GM23248 (cell line): ENCODE results near the gene TEAD1. TPM values are rescaled to one million over a fixed set of nuclear protein-coding genes. Genes with fewer than 3 reads are reported as not detected.

Source experiments
- DNase-seq: peaks from one replicate; pipeline ENCODE4 v3.0.0-alpha.2; 2015
- H2AFZ ChIP-seq: fragments of 200-600 bp; sonication (generic); 2 replicates; pipeline ENCODE4 v1.6.1; 2016; ENCODE audit warnings: antibody characterized with exemption
- H3F3A ChIP-seq: fragments of 200-600 bp; sonication (generic); 2 replicates; pipeline ENCODE4 v1.6.1; 2016; ENCODE audit warnings: mild to moderate bottlenecking, antibody characterized with exemption, mixed run types; ENCODE audit not compliant: insufficient read depth
- H3K27ac ChIP-seq: fragments of 200-600 bp; sonication (generic); 2 replicates; pipeline ENCODE4 v1.5.1; 2016; ENCODE audit warnings: mild to moderate bottlenecking
- H3K27me3 ChIP-seq: fragments of 200-600 bp; sonication (generic); replicated peaks from 2 replicates; pipeline ENCODE4 v1.6.1; 2016; ENCODE audit warnings: mild to moderate bottlenecking; ENCODE audit not compliant: insufficient read depth
- H3K36me3 ChIP-seq: fragments of 200-600 bp; sonication (generic); 2 replicates; pipeline ENCODE4 v1.6.1; 2016; ENCODE audit warnings: low read depth, mild to moderate bottlenecking
- H3K4me1 ChIP-seq: fragments of 200-600 bp; sonication (generic); 2 replicates; pipeline ENCODE4 v1.6.1; 2016; ENCODE audit warnings: mild to moderate bottlenecking; ENCODE audit not compliant: insufficient read depth
- H3K4me2 ChIP-seq: fragments of 200-600 bp; sonication (generic); one replicate; pipeline ENCODE4 v1.6.1; 2016; ENCODE audit warnings: mild to moderate bottlenecking; ENCODE audit not compliant: unreplicated experiment
- H3K4me3 ChIP-seq: fragments of 200-600 bp; sonication (generic); 2 replicates; pipeline ENCODE4 v1.5.1; 2016; ENCODE audit warnings: mild to moderate bottlenecking
- H3K79me2 ChIP-seq: fragments of 200-600 bp; sonication (generic); 2 replicates; pipeline ENCODE4 v1.6.1; 2016; ENCODE audit warnings: mild to moderate bottlenecking; ENCODE audit not compliant: insufficient read depth
- H3K9ac ChIP-seq: fragments of 200-600 bp; sonication (generic); 2 replicates; pipeline ENCODE4 v1.6.1; 2016; ENCODE audit warnings: mild to moderate bottlenecking
- H3K9me2 ChIP-seq: fragments of 200-600 bp; sonication (generic); 2 replicates; pipeline ENCODE4 v1.6.1; 2016; ENCODE audit warnings: mixed run types, mild to moderate bottlenecking, moderate library complexity; ENCODE audit not compliant: insufficient read depth
- H3K9me3 ChIP-seq: fragments of 200-600 bp; sonication (generic); one replicate; pipeline ENCODE4 v1.6.1; 2017; ENCODE audit warnings: low read depth
- H4K20me1 ChIP-seq: fragments of 200-600 bp; sonication (generic); 2 replicates; pipeline ENCODE4 v1.6.0; 2016; ENCODE audit not compliant: insufficient read depth
- EZH2 ChIP-seq: fragments of 200-600 bp; sonication (generic); IDR thresholded peaks from 2 replicates; pipeline ENCODE4 v1.6.1; 2018; ENCODE audit warnings: antibody characterized with exemption, mild to moderate bottlenecking; ENCODE audit not compliant: insufficient read depth, poor library complexity, severe bottlenecking
- EZH2phosphoT487 ChIP-seq: fragments of 200-600 bp; sonication (generic); IDR thresholded peaks from 2 replicates; pipeline ENCODE4 v1.6.1; 2018; ENCODE audit warnings: antibody characterized with exemption, moderate library complexity, mild to moderate bottlenecking, low read depth; ENCODE audit not compliant: insufficient read depth
- WGBS, 2 experiments: methylation state at CpG; one replicate each; pipeline ENCODE4 v1.1.6; 2015 to 2017; ENCODE audit warnings: low lambda C conversion rate in 2 of 2, low coverage in 1 of 2; ENCODE audit errors: missing lambda C conversion rate in 2 of 2; 5-methylcytosine and 5-hydroxymethylcytosine counted together
- in situ Hi-C: fragments of 300-500 bp; cut with MboI; formaldehyde crosslinking; loops from 2 replicates; pipeline ENCODE4 v1.15.0; 2020
- polyA plus RNA-seq: library from polyadenylated mRNA; unstranded; fragments of >200 nt; fragmentation: Nextera tagmentation; extraction: Ambion mirVana; gene quantifications from 2 replicates; pipeline ENCODE4 v1.2.1, GENCODE V29; 2016
- total RNA-seq: library from RNA; depleted of rRNA; stranded (reverse); fragments of >200 nt; shearing (Covaris generic); gene quantifications from 2 replicates; pipeline ENCODE4 v1.2.3, GENCODE V29; 2014

TEAD1 gene
- total and polyA plus RNA-seq, 2 experiments from 2014 or later: 52.3 to 144 TPM

GRCh38 chr11:12691473-12691872, 17.3 kb downstream of the TEAD1 start:
- in situ Hi-C loops: no loop called here
- Histone ChIP-seq H4K20me1 (peaks cover 19% of the 10 kb centered on the region; the same call in 1 of the 2 replicates), H3F3A (peaks cover 93% of the 10 kb centered on the region), H3K79me2 (peaks cover 95% of the 10 kb centered on the region), H3K4me1 (peaks cover 86% of the 10 kb centered on the region), H3K9ac (no peak overlapping the region), H3K4me3 (no peak overlapping the region), H3K36me3 (no peaks in the 10 kb centered on the region), H3K27ac (peak overlapping the region; percentile 94), H2AFZ (no peak overlapping the region), H3K4me2 (no peak overlapping the region), H3K9me2 (no peaks in the 10 kb centered on the region), H3K27me3 (no peaks in the 10 kb centered on the region), H3K9me3 (no peaks in the 10 kb centered on the region)
- no peak for DNase-seq
- 68 to 77% methylated on average over 4 of the region's 4 CpGs for WGBS, 2 experiments
- TF ChIP-seq EZH2phosphoT487 (no peak), EZH2 (no peak)

- no peak overlapping the region for H2AFZ ChIP-seq
- peaks cover 88% of the 10 kb centered on the region for H3F3A ChIP-seq
- H3K27ac ChIP-seq: peak overlapping the region; percentile 94
- peak; percentile 92 for DNase-seq
- no peaks in the 10 kb centered on the region for H3K36me3 ChIP-seq
- peaks cover 95% of the 10 kb centered on the region for H3K79me2 ChIP-seq
- 28 to 29% methylated on average over 14 of the region's 14 CpGs for WGBS, 2 experiments
- peaks cover 19% of the 10 kb centered on the region; the same call in 1 of the 2 replicates for H4K20me1 ChIP-seq
- no peaks in the 10 kb centered on the region for H3K9me2 ChIP-seq
- peaks cover 76% of the 10 kb centered on the region for H3K4me1 ChIP-seq
- no peaks in the 10 kb centered on the region for H3K27me3 ChIP-seq
- H3K4me2 ChIP-seq: peak overlapping the region; percentile 88
- in situ Hi-C loops: no loop called here
- peak overlapping the region; percentile 79 for H3K9ac ChIP-seq
- H3K9me3 ChIP-seq: no peaks in the 10 kb centered on the region
- no peak for TF ChIP-seq EZH2phosphoT487
- no peak for TF ChIP-seq EZH2
- H3K4me3 ChIP-seq: peak overlapping the region; percentile 61
These were observed 18.2 kb downstream of the TEAD1 start for GRCh38 chr11:12692229-12693075.

- TF ChIP-seq EZH2phosphoT487 (no peak), EZH2 (no peak)
- in situ Hi-C loops: no loop called here
- Histone ChIP-seq H3K4me1 (peaks cover 70% of the 10 kb centered on the region), H2AFZ (no peak overlapping the region), H4K20me1 (peaks cover 15% of the 10 kb centered on the region; the same call in 1 of the 2 replicates), H3K4me2 (peak overlapping the region; percentile 88), H3F3A (peaks cover 81% of the 10 kb centered on the region), H3K9me2 (no peaks in the 10 kb centered on the region), H3K4me3 (peak overlapping the region; percentile 61), H3K27ac (peak overlapping the region; percentile 94), H3K27me3 (no peaks in the 10 kb centered on the region), H3K79me2 (peaks cover 95% of the 10 kb centered on the region), H3K9me3 (no peaks in the 10 kb centered on the region), H3K9ac (peak overlapping the region; percentile 79), H3K36me3 (no peaks in the 10 kb centered on the region)
- peak; percentile 47 for DNase-seq
- WGBS, 2 experiments: 58 to 60% methylated on average over 5 of the region's 5 CpGs
These were observed 18.9 kb downstream of the TEAD1 start for GRCh38 chr11:12693094-12693478.

- Histone ChIP-seq H3K4me2 (peak overlapping the region; percentile 88), H2AFZ (peak overlapping the region; percentile 16; the same call in 1 of the 2 replicates), H3F3A (peaks cover 77% of the 10 kb centered on the region), H3K27me3 (no peaks in the 10 kb centered on the region), H4K20me1 (peaks cover 10% of the 10 kb centered on the region; the same call in 1 of the 2 replicates), H3K4me3 (peak overlapping the region; percentile 61), H3K9ac (peak overlapping the region; percentile 79), H3K4me1 (peaks cover 67% of the 10 kb centered on the region), H3K9me3 (no peaks in the 10 kb centered on the region), H3K36me3 (no peaks in the 10 kb centered on the region), H3K79me2 (peaks cover 95% of the 10 kb centered on the region), H3K9me2 (no peaks in the 10 kb centered on the region), H3K27ac (peak overlapping the region; percentile 94)
- in situ Hi-C loops: no loop called here
- DNase-seq: peak; percentile 96
- WGBS, 2 experiments: 1% methylated on average over 13 of the region's 13 CpGs
- no peak for TF ChIP-seq EZH2
- no peak; the same call in 1 of the 2 replicates for TF ChIP-seq EZH2phosphoT487
These were observed 19.4 kb downstream of the TEAD1 start for GRCh38 chr11:12693479-12694182.
